Measurements from ENCODE around the gene MRAP.
A peak's percentile ranks its signal among the peaks of the same experiment; 100 is the strongest.

MRAP gene

GRCh38 chr21:32278518-32279376 is 19.9 kb upstream of the MRAP start, which contains the start of gene MIS18A (continued):
- peak; percentile 91 for TF ChIP-seq KLF8 (tag by site-specific recombination; IDR thresholded peaks at IDR 0.05)
- TF ChIP-seq PRDM10 (tag by site-specific recombination; IDR thresholded peaks at IDR 0.05), result peak; percentile 87
- TF ChIP-seq ZBTB26 (tag by site-specific recombination; optimal IDR thresholded peaks at IDR 0.05), result peak; percentile 71
- 0 out of 2 replicates have a peak, but pooled peaks have one; percentile 16 for TF ChIP-seq ZBTB1 (tag by site-specific recombination; IDR thresholded peaks at IDR 0.05)
- TF ChIP-seq, protein P1, sequence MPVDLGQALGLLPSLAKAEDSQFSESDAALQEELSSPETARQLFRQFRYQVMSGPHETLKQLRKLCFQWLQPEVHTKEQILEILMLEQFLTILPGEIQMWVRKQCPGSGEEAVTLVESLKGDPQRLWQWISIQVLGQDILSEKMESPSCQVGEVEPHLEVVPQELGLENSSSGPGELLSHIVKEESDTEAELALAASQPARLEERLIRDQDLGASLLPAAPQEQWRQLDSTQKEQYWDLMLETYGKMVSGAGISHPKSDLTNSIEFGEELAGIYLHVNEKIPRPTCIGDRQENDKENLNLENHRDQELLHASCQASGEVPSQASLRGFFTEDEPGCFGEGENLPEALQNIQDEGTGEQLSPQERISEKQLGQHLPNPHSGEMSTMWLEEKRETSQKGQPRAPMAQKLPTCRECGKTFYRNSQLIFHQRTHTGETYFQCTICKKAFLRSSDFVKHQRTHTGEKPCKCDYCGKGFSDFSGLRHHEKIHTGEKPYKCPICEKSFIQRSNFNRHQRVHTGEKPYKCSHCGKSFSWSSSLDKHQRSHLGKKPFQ (tag by site-specific recombination; IDR thresholded peaks at IDR 0.05), result no peak
- TF ChIP-seq ZNF585B (tag by site-specific recombination; IDR thresholded peaks at IDR 0.05), result no peak
- TF ChIP-seq, protein P2, sequence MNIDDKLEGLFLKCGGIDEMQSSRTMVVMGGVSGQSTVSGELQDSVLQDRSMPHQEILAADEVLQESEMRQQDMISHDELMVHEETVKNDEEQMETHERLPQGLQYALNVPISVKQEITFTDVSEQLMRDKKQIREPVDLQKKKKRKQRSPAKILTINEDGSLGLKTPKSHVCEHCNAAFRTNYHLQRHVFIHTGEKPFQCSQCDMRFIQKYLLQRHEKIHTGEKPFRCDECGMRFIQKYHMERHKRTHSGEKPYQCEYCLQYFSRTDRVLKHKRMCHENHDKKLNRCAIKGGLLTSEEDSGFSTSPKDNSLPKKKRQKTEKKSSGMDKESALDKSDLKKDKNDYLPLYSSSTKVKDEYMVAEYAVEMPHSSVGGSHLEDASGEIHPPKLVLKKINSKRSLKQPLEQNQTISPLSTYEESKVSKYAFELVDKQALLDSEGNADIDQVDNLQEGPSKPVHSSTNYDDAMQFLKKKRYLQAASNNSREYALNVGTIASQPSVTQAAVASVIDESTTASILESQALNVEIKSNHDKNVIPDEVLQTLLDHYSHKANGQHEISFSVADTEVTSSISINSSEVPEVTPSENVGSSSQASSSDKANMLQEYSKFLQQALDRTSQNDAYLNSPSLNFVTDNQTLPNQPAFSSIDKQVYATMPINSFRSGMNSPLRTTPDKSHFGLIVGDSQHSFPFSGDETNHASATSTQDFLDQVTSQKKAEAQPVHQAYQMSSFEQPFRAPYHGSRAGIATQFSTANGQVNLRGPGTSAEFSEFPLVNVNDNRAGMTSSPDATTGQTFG (tag by site-specific recombination; IDR thresholded peaks at IDR 0.05; ENCODE audit: borderline replicate concordance), result no peak
- 0 out of 2 replicates have a peak, but pooled peaks have one; percentile 40 for TF ChIP-seq ZNF121 (tag by site-specific recombination; IDR thresholded peaks at IDR 0.05)
- peak; percentile 84 for TF ChIP-seq ZBTB10 (tag by site-specific recombination; IDR thresholded peaks at IDR 0.05)
- TF ChIP-seq ZNF623 (tag by site-specific recombination; IDR thresholded peaks at IDR 0.05), result no peak
- TF ChIP-seq, protein P3, sequence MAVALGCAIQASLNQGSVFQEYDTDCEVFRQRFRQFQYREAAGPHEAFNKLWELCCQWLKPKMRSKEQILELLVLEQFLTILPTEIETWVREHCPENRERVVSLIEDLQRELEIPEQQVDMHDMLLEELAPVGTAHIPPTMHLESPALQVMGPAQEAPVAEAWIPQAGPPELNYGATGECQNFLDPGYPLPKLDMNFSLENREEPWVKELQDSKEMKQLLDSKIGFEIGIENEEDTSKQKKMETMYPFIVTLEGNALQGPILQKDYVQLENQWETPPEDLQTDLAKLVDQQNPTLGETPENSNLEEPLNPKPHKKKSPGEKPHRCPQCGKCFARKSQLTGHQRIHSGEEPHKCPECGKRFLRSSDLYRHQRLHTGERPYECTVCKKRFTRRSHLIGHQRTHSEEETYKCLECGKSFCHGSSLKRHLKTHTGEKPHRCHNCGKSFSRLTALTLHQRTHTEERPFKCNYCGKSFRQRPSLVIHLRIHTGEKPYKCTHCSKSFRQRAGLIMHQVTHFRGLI (tag by site-specific recombination; IDR thresholded peaks at IDR 0.05), result peak; percentile 56; the same call in 1 of the 2 replicates
- no peak for TF ChIP-seq ZNF664 (tag by site-specific recombination; IDR thresholded peaks at IDR 0.05)
- no peak for TF ChIP-seq ZNF114 (tag by site-specific recombination; IDR thresholded peaks at IDR 0.05)
- TF ChIP-seq OSR2 (tag by site-specific recombination; IDR thresholded peaks at IDR 0.05), result no peak
- no peak for TF ChIP-seq ZNF626 (tag by site-specific recombination; IDR thresholded peaks at IDR 0.05)
- peak; percentile 58; the same call in 1 of the 2 replicates for TF ChIP-seq ZNF660 (tag by site-specific recombination; IDR thresholded peaks at IDR 0.05)
- TF ChIP-seq ZNF555 (tag by site-specific recombination; conservative IDR thresholded peaks at IDR 0.05), result no peak
- TF ChIP-seq ZNF239 (tag by site-specific recombination; IDR thresholded peaks at IDR 0.05), result peak; percentile 61; the same call in 1 of the 2 replicates
- TF ChIP-seq ZNF2 (tag by site-specific recombination; IDR thresholded peaks at IDR 0.05), result no peak; the same call in none of the 2 replicates
- peak; percentile 79 for TF ChIP-seq SP2 (tag by site-specific recombination; IDR thresholded peaks at IDR 0.05)
- peak; percentile 53; the same call in 1 of the 2 replicates for TF ChIP-seq ZNF391 (tag by site-specific recombination; IDR thresholded peaks at IDR 0.05; ENCODE audit: borderline replicate concordance, low read depth)
- TF ChIP-seq, protein P4, sequence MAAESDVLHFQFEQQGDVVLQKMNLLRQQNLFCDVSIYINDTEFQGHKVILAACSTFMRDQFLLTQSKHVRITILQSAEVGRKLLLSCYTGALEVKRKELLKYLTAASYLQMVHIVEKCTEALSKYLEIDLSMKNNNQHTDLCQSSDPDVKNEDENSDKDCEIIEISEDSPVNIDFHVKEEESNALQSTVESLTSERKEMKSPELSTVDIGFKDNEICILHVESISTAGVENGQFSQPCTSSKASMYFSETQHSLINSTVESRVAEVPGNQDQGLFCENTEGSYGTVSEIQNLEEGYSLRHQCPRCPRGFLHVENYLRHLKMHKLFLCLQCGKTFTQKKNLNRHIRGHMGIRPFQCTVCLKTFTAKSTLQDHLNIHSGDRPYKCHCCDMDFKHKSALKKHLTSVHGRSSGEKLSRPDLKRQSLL (tag by site-specific recombination; IDR thresholded peaks at IDR 0.05), result peak; percentile 67; the same call in 1 of the 2 replicates

All from HEK293 (cell line).